Stimulated activated CD8-positive, alpha-beta memory T cell treated with anti-CD3 and anti-CD28 coated beads, Interleukin-2, amount 100 ng/mL, for 1 hour (primary cell): Measurements from ENCODE around the gene PRSS38.

ENCODE experiments used
- DNase-seq, 2 donors: peaks; one replicate each; pipeline ENCODE4 v3.0.0-alpha.2; 2020; ENCODE audit warnings: low read depth in 2 of 2

The PRSS38 gene

GRCh38 chr1:227779021-227779441 is 36.4 kb upstream of the PRSS38 start:
- DNase-seq: no peak

GRCh38 chr1:227779685-227780084 is 35.8 kb upstream of the PRSS38 start:
- DNase-seq: no peak

GRCh38 chr1:227780101-227781044 is 35.1 kb upstream of the PRSS38 start:
- DNase-seq: no peak

GRCh38 chr1:227781314-227781930 is 34.1 kb upstream of the PRSS38 start:
- no peak for DNase-seq

- DNase-seq: no peak
Observed at GRCh38 chr1:227782226-227782625, 33.2 kb upstream of the PRSS38 start.

- DNase-seq: no peak
Observed at GRCh38 chr1:227785094-227785804, 30.2 kb upstream of the PRSS38 start.

- no peak for DNase-seq
Observed at GRCh38 chr1:227785805-227786671, 29.4 kb upstream of the PRSS38 start.

- no peak for DNase-seq
Observed at GRCh38 chr1:227786673-227787512, 28.6 kb upstream of the PRSS38 start.

GRCh38 chr1:227787513-227788270 is 27.8 kb upstream of the PRSS38 start:
- DNase-seq: peak; percentile 90 to 91

- DNase-seq: no peak
Observed at GRCh38 chr1:227788271-227789083, 27.0 kb upstream of the PRSS38 start.

- no peak for DNase-seq
Observed at GRCh38 chr1:227789084-227790033, 26.1 kb upstream of the PRSS38 start.

GRCh38 chr1:227790034-227790400 is 25.5 kb upstream of the PRSS38 start:
- no peak for DNase-seq

GRCh38 chr1:227790868-227791267 is 24.6 kb upstream of the PRSS38 start:
- no peak for DNase-seq

GRCh38 chr1:227791425-227792143 is 23.9 kb upstream of the PRSS38 start:
- no peak for DNase-seq

GRCh38 chr1:227792216-227793078 is 23.0 kb upstream of the PRSS38 start:
- DNase-seq: no peak
